DMS114 treated with DMSO at 0.1 percent for 48 hours (cell line): ENCODE measurements around the gene NAE1.

Source experiments
- DNase-seq: peaks from one replicate; lab custom pipeline; 2025; ENCODE audit not compliant: unreplicated experiment; lab: John Stamatoyannopoulos, UW

NAE1 gene

GRCh38 chr16:66850115-66850815 is 19.5 kb upstream of the NAE1 start:
- no peak for DNase-seq

GRCh38 chr16:66849549-66849948 is 18.8 kb upstream of the NAE1 start:
- no peak for DNase-seq

- no peak for DNase-seq
Measured at GRCh38 chr16:66849021-66849420, 18.2 kb upstream of the NAE1 start.

GRCh38 chr16:66848172-66848571 is 17.4 kb upstream of the NAE1 start:
- DNase-seq = no peak

GRCh38 chr16:66847533-66848067 is 16.8 kb upstream of the NAE1 start:
- DNase-seq = no peak

- no peak for DNase-seq
Measured at GRCh38 chr16:66846831-66847230, 16.1 kb upstream of the NAE1 start.

GRCh38 chr16:66846266-66846665 is 15.5 kb upstream of the NAE1 start:
- no peak for DNase-seq

- no peak for DNase-seq
Measured at GRCh38 chr16:66845791-66846221, 15.0 kb upstream of the NAE1 start.

- DNase-seq = no peak
Measured at GRCh38 chr16:66845080-66845410, 14.3 kb upstream of the NAE1 start.

- no peak for DNase-seq
Measured at GRCh38 chr16:66844342-66845079, 13.7 kb upstream of the NAE1 start, which contains the start of gene CA7. CA7 (plus strand) TSS chr16:66844414; CDS start chr16:66844488, 74 bp downstream.

- no peak for DNase-seq
Measured at GRCh38 chr16:66844009-66844341, 13.2 kb upstream of the NAE1 start.

- DNase-seq = no peak
Measured at GRCh38 chr16:66843191-66843590, 12.4 kb upstream of the NAE1 start.

GRCh38 chr16:66842765-66843164 is 12.0 kb upstream of the NAE1 start:
- no peak for DNase-seq

- DNase-seq = no peak
Measured at GRCh38 chr16:66841366-66841765, 10.6 kb upstream of the NAE1 start.

- DNase-seq = no peak
Measured at GRCh38 chr16:66840883-66841282, 10.1 kb upstream of the NAE1 start.

- no peak for DNase-seq
Measured at GRCh38 chr16:66834746-66835145, 4.0 kb upstream of the NAE1 start.

GRCh38 chr16:66832661-66833305 is 2.0 kb upstream of the NAE1 start:
- DNase-seq = no peak

GRCh38 chr16:66832190-66832589 is 1.4 kb upstream of the NAE1 start:
- DNase-seq = no peak

GRCh38 chr16:66824006-66824405 is 6.8 kb downstream of the NAE1 start:
- no peak for DNase-seq

- DNase-seq = no peak
Measured at GRCh38 chr16:66814734-66815133, 16.0 kb downstream of the NAE1 start.

- no peak for DNase-seq
Measured at GRCh38 chr16:66811043-66811442, 19.7 kb downstream of the NAE1 start.

GRCh38 chr16:66810391-66810790 is 20.4 kb downstream of the NAE1 start:
- no peak for DNase-seq
